Chondrocyte (in vitro differentiated cells): ENCODE results near the gene VPS13D. TPM values are rescaled to one million over a fixed set of nuclear protein-coding genes. Genes with fewer than 3 reads are reported as not detected.
A peak's percentile ranks its signal among the peaks of the same experiment; 100 is the strongest.

Source experiments
- DNase-seq: peaks from one replicate; pipeline ENCODE4 v3.0.0; 2021; ENCODE audit warnings: mixed read lengths, low spot score
- H3K27ac Mint-ChIP-seq: one replicate; pipeline ENCODE4 v1.8.0; 2021; ENCODE audit warnings: mild to moderate bottlenecking, moderate library complexity, mixed read lengths; ENCODE audit not compliant: unreplicated experiment
- H3K27me3 Mint-ChIP-seq: 2 replicates; pipeline ENCODE4 v1.8.0; 2021; ENCODE audit warnings: low read depth, mixed read lengths
- H3K36me3 Mint-ChIP-seq: 2 replicates; pipeline ENCODE4 v1.8.0; 2021; ENCODE audit warnings: low read depth, mixed read lengths
- H3K4me1 Mint-ChIP-seq: 2 replicates; pipeline ENCODE4 v1.8.0; 2021; ENCODE audit warnings: low read depth, mild to moderate bottlenecking, mixed read lengths
- H3K4me3 Mint-ChIP-seq: one replicate; pipeline ENCODE4 v1.8.0; 2021; ENCODE audit warnings: mild to moderate bottlenecking, moderate library complexity, mixed read lengths; ENCODE audit not compliant: unreplicated experiment
- H3K9me3 Mint-ChIP-seq: 2 replicates; pipeline ENCODE4 v1.8.0; 2021; ENCODE audit warnings: low read depth, mixed read lengths
- CTCF ChIP-seq: fragments of 200-600 bp; sonication (generic); IDR thresholded peaks from 2 replicates; pipeline ENCODE4 v1.5.0; 2021; ENCODE audit warnings: antibody characterized with exemption, mild to moderate bottlenecking, moderate library complexity
- total RNA-seq: library from RNA; stranded (reverse); gene quantifications from 3 replicates; pipeline ENCODE4 v1.2.1, GENCODE V29; 2021

The VPS13D gene
- total RNA-seq, 1 donor from 2014 or later = 40.0 TPM

- H3K4me3 Mint-ChIP-seq = no peak overlapping the region
- no peak for TF ChIP-seq CTCF
- DNase-seq = no peak
- H3K36me3 Mint-ChIP-seq = peaks cover 42% of the 10 kb centered on the region
- no peaks in the 10 kb centered on the region for H3K4me1 Mint-ChIP-seq
- H3K9me3 Mint-ChIP-seq = peaks cover 6% of the 10 kb centered on the region
- no peaks in the 10 kb centered on the region for H3K27me3 Mint-ChIP-seq
- H3K27ac Mint-ChIP-seq = no peak overlapping the region
Observed at GRCh38 chr1:12269351-12269750, 39.5 kb downstream of the VPS13D start.

GRCh38 chr1:12271033-12271432, 41.2 kb downstream of the VPS13D start:
- TF ChIP-seq CTCF = no peak
- Mint-ChIP-seq H3K27ac (no peak overlapping the region), H3K4me1 (no peaks in the 10 kb centered on the region), H3K36me3 (peaks cover 38% of the 10 kb centered on the region), H3K4me3 (no peak overlapping the region), H3K27me3 (no peaks in the 10 kb centered on the region), H3K9me3 (no peaks in the 10 kb centered on the region)
- no peak for DNase-seq

GRCh38 chr1:12272770-12273169, 42.9 kb downstream of the VPS13D start:
- Mint-ChIP-seq H3K4me1 (no peaks in the 10 kb centered on the region), H3K4me3 (no peak overlapping the region), H3K36me3 (peaks cover 48% of the 10 kb centered on the region), H3K27ac (no peak overlapping the region), H3K9me3 (no peaks in the 10 kb centered on the region), H3K27me3 (no peaks in the 10 kb centered on the region)
- no peak for DNase-seq
- no peak for TF ChIP-seq CTCF

- Mint-ChIP-seq H3K9me3 (no peaks in the 10 kb centered on the region), H3K27ac (no peak overlapping the region), H3K4me3 (no peak overlapping the region), H3K4me1 (no peaks in the 10 kb centered on the region), H3K36me3 (peaks cover 50% of the 10 kb centered on the region), H3K27me3 (no peaks in the 10 kb centered on the region)
- no peak for DNase-seq
- TF ChIP-seq CTCF = peak; percentile 84
Observed at GRCh38 chr1:12275370-12275769, 45.5 kb downstream of the VPS13D start.

GRCh38 chr1:12276225-12276624, 46.4 kb downstream of the VPS13D start:
- peak; percentile 72 for TF ChIP-seq CTCF
- Mint-ChIP-seq H3K9me3 (no peaks in the 10 kb centered on the region), H3K27me3 (no peaks in the 10 kb centered on the region), H3K4me3 (no peak overlapping the region), H3K27ac (no peak overlapping the region), H3K36me3 (peaks cover 47% of the 10 kb centered on the region), H3K4me1 (no peaks in the 10 kb centered on the region)
- DNase-seq = no peak
